ENCODE results near the gene APOBEC3G. TPM values are rescaled to one million over a fixed set of nuclear protein-coding genes. Genes with fewer than 3 reads are reported as not detected.
A peak's percentile ranks its signal among the peaks of the same experiment; 100 is the strongest.
"Not testable (repeated sequence)": the region's sequence is repeated elsewhere in the genome, so short reads cannot be mapped to it uniquely, and the experiment has no call there.

Gene APOBEC3G
- total RNA-seq, 1 donor from 2014 or later = 9.0 TPM

DNA sequence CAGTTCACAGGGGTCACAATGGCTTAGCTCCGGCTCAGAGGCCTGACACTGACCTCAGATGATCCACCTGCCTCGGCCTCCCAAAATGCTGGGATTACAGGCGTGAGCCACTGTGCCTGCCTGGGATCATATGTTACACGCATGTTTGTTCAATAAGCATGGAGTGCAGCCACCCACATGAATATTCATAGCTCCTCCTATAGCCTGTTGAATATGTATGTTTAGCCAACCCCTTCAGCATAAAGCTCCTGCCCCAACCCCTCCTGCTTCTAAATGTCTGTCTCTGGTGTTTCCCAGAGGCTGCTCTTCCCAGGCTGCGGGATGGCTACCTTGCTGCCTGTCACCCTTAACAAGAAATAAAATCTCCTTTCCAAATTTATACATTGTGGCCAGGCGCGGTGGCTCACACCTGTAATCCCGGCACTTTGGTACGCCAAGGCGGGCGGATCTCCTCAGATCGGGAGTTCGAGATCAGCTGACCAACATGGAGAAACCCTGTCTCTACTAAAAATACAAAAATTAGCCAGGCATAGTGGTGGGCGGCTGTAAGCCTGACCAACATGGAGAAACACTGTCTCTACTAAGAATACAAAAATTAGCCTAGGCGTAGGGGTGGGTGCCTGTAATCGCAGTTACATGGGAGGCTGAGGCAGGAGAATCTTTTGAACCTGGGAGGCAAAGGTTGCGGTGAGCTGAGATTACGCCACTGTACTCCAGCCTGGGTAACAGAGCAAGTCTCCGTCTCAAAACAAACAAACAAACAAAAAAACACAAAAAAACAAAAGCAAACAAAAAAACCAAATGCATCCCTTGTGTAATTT is 37.6 kb upstream of the APOBEC3G start:
- TF ChIP-seq, protein P1, sequence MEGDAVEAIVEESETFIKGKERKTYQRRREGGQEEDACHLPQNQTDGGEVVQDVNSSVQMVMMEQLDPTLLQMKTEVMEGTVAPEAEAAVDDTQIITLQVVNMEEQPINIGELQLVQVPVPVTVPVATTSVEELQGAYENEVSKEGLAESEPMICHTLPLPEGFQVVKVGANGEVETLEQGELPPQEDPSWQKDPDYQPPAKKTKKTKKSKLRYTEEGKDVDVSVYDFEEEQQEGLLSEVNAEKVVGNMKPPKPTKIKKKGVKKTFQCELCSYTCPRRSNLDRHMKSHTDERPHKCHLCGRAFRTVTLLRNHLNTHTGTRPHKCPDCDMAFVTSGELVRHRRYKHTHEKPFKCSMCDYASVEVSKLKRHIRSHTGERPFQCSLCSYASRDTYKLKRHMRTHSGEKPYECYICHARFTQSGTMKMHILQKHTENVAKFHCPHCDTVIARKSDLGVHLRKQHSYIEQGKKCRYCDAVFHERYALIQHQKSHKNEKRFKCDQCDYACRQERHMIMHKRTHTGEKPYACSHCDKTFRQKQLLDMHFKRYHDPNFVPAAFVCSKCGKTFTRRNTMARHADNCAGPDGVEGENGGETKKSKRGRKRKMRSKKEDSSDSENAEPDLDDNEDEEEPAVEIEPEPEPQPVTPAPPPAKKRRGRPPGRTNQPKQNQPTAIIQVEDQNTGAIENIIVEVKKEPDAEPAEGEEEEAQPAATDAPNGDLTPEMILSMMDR (IDR thresholded peaks at IDR 0.05; ENCODE audit: unreplicated experiment) = no peak

DNA sequence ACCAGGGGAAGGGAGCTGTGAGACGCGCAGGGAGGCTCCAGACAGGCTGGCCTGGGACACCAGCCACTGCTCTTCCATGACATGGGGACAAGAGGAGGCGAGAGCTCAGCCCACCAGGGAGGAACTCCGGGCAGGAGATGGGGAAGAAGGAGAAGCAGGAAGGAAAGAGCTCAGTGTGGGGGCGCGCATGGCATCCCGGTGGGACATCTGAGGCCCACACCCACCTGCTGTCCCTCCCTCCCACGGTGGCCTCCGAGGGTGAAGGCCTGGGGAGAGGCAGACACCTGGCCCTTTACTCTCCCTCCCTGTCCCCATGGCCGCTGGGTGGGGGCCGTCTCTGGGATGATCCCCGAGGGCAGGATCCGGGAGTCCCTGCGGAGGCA is 36.9 kb upstream of the APOBEC3G start:
- not testable (repeated sequence) for DNase-seq (ENCODE audit: low spot score); H3K9me3 Mint-ChIP-seq (ENCODE audit: unreplicated experiment); H3K27me3 Mint-ChIP-seq (ENCODE audit: unreplicated experiment); H3K36me3 Mint-ChIP-seq (ENCODE audit: low read depth, unreplicated experiment)
- H3K4me1 Mint-ChIP-seq (ENCODE audit: unreplicated experiment) = peaks cover 37% of the 10 kb centered on the region
- peak overlapping the region; percentile 93 for H3K4me3 Mint-ChIP-seq (ENCODE audit: unreplicated experiment)
- H3K27ac Mint-ChIP-seq (ENCODE audit: unreplicated experiment) = peak overlapping the region; percentile 81

More for the DNA sequence above, 37.6 kb upstream of the APOBEC3G start:
- Mint-ChIP-seq H3K9me3 (ENCODE audit: unreplicated experiment) (no peaks in the 10 kb centered on the region), H3K27me3 (ENCODE audit: unreplicated experiment) (peaks cover 5% of the 10 kb centered on the region), H3K4me1 (ENCODE audit: unreplicated experiment) (peaks cover 37% of the 10 kb centered on the region), H3K36me3 (ENCODE audit: low read depth, unreplicated experiment) (peaks cover 6% of the 10 kb centered on the region), H3K4me3 (ENCODE audit: unreplicated experiment) (peak overlapping the region; percentile 93), H3K27ac (ENCODE audit: unreplicated experiment) (peak overlapping the region; percentile 81)
- no peak for DNase-seq (ENCODE audit: low spot score)

GRCh38 chr22:39040538-39041296 is 36.4 kb upstream of the APOBEC3G start, which contains the start of gene APOBEC3F:
Gene APOBEC3F, plus strand, starts transcription at chr22:39040864. Its CDS starts 97 bp downstream, at chr22:39040961.
- H3K36me3 Mint-ChIP-seq (ENCODE audit: low read depth, unreplicated experiment); H3K27me3 Mint-ChIP-seq (ENCODE audit: unreplicated experiment); H3K9me3 Mint-ChIP-seq (ENCODE audit: unreplicated experiment): not testable (repeated sequence)
- peak; percentile 71 for DNase-seq (ENCODE audit: low spot score)
- H3K27ac Mint-ChIP-seq (ENCODE audit: unreplicated experiment) = peak within 1 kb of the TSS; percentile 86
- H3K4me1 Mint-ChIP-seq (ENCODE audit: unreplicated experiment) = peaks cover 37% of the 10 kb centered on the region
- peak within 1 kb of the TSS; percentile 95 for H3K4me3 Mint-ChIP-seq (ENCODE audit: unreplicated experiment)

- peaks cover 5% of the 10 kb centered on the region for H3K27me3 Mint-ChIP-seq (ENCODE audit: unreplicated experiment)
- H3K9me3 Mint-ChIP-seq (ENCODE audit: unreplicated experiment) = no peaks in the 10 kb centered on the region
- peaks cover 10% of the 10 kb centered on the region for H3K36me3 Mint-ChIP-seq (ENCODE audit: low read depth, unreplicated experiment)
- H3K4me1 Mint-ChIP-seq (ENCODE audit: unreplicated experiment) = peaks cover 34% of the 10 kb centered on the region
- TF ChIP-seq, protein P1 (IDR thresholded peaks at IDR 0.05; ENCODE audit: unreplicated experiment) = no peak
- peak overlapping the region; percentile 95 for H3K4me3 Mint-ChIP-seq (ENCODE audit: unreplicated experiment)
- H3K27ac Mint-ChIP-seq (ENCODE audit: unreplicated experiment) = peak overlapping the region; percentile 18
- no peak for DNase-seq (ENCODE audit: low spot score)
Observed at GRCh38 chr22:39041908-39042307, 35.2 kb upstream of the APOBEC3G start.

GRCh38 chr22:39043063-39043462 is 34.0 kb upstream of the APOBEC3G start:
- DNase-seq (ENCODE audit: low spot score); H3K4me3 Mint-ChIP-seq (ENCODE audit: unreplicated experiment); H3K9me3 Mint-ChIP-seq (ENCODE audit: unreplicated experiment); H3K27me3 Mint-ChIP-seq (ENCODE audit: unreplicated experiment); H3K36me3 Mint-ChIP-seq (ENCODE audit: low read depth, unreplicated experiment); H3K27ac Mint-ChIP-seq (ENCODE audit: unreplicated experiment): not testable (repeated sequence)
- H3K4me1 Mint-ChIP-seq (ENCODE audit: unreplicated experiment) = peaks cover 33% of the 10 kb centered on the region

DNA sequence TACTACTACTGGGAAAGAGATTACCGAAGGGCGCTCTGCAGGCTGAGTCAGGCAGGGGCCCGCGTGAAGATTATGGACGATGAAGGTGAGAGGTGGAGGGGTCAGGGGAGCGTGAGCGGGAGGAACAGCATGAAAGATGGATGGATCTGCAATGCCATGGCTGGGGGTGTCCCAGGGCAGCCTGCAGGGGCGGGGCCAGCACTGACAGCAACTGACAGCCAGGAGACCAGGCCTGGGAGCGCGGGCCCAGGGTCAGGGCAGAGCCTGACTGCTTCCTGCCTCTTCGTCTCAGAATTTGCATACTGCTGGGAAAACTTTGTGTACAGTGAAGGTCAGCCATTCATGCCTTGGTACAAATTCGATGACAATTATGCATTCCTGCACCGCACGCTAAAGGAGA is 31.9 kb upstream of the APOBEC3G start:
- peaks cover 19% of the 10 kb centered on the region for H3K4me1 Mint-ChIP-seq (ENCODE audit: unreplicated experiment)
- not testable (repeated sequence) for H3K9me3 Mint-ChIP-seq (ENCODE audit: unreplicated experiment); H3K27ac Mint-ChIP-seq (ENCODE audit: unreplicated experiment); H3K4me3 Mint-ChIP-seq (ENCODE audit: unreplicated experiment); DNase-seq (ENCODE audit: low spot score); H3K36me3 Mint-ChIP-seq (ENCODE audit: low read depth, unreplicated experiment); H3K27me3 Mint-ChIP-seq (ENCODE audit: unreplicated experiment)

GRCh38 chr22:39049486-39049885 is 27.6 kb upstream of the APOBEC3G start:
- H3K4me1 Mint-ChIP-seq (ENCODE audit: unreplicated experiment); H3K27ac Mint-ChIP-seq (ENCODE audit: unreplicated experiment); DNase-seq (ENCODE audit: low spot score); H3K4me3 Mint-ChIP-seq (ENCODE audit: unreplicated experiment); H3K27me3 Mint-ChIP-seq (ENCODE audit: unreplicated experiment); H3K9me3 Mint-ChIP-seq (ENCODE audit: unreplicated experiment); H3K36me3 Mint-ChIP-seq (ENCODE audit: low read depth, unreplicated experiment): not testable (repeated sequence)

DNA sequence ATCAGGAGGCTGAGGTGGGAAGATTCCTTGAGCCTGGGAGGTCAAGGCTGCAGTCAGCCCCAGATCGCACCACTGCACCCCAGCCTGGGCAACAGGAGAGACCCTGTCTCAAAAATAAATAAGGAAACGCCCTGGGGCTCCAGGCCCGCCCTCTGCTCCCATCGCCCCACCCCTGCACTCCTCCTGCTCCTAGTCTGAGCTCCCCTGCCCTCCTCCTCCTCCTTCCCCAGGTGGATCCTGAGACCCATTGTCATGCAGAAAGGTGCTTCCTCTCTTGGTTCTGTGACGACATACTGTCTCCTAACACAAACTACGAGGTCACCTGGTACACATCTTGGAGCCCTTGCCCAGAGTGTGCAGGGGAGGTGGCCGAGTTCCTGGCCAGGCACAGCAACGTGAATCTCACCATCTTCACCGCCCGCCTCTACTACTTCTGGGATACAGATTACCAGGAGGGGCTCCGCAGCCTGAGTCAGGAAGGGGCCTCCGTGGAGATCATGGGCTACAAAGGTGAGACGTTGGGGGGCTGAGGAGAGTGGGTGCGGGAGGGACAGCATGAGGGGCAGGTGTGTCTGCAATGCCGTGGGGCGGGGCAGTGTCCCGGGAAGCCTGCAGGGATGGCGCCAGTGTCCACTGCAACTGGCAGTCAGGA is 25.1 kb upstream of the APOBEC3G start:
- DNase-seq (ENCODE audit: low spot score); H3K4me3 Mint-ChIP-seq (ENCODE audit: unreplicated experiment); H3K9me3 Mint-ChIP-seq (ENCODE audit: unreplicated experiment); H3K4me1 Mint-ChIP-seq (ENCODE audit: unreplicated experiment); H3K27ac Mint-ChIP-seq (ENCODE audit: unreplicated experiment); H3K27me3 Mint-ChIP-seq (ENCODE audit: unreplicated experiment); H3K36me3 Mint-ChIP-seq (ENCODE audit: low read depth, unreplicated experiment): not testable (repeated sequence)

Data from endothelial cell (in vitro differentiated cells).